Nucleus accumbens (tissue), 56 donors: ENCODE results near the gene CACNA2D2.

Experiments used
- DNase-seq, 56 donors: peaks; one replicate each; lab custom pipeline; 2025; lab: John Stamatoyannopoulos, UW

CACNA2D2 gene

DNA sequence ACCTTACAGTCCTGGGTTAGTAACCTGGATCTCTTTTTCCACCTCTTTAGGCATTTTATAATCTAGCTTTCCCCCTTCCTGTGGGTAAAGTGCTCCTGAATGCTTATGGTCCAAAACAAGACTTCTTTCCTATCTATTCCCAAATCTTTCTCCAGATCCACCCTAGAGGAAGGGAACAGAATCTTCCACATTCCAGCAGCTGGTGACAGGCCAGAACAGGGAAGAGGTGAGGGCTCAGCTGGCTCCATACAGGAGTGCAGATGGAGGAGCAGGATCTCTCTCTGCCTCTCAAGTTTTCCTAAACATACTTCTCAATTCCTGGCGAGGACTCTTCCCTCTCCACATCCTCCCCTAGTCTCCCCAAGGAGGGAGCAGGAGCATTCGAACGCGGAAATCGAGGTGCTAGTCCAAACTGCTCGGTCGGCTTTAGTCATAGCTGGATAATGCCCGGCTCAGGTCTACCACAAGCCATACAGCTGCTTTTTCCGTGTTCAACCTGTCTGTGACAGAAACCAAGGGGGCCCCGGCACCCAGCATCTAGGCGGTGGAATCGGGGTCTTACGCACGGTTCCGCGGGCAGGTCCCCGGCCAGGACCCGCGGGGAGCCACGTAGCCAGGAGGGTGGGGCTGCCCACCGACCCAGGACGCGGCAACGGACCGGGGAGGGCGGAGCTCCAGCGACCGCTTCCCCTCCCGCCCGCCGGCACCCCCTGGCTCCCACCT lies 166.8 kb downstream of the CACNA2D2 start:
- peak in 1 of 56 donors; percentile 57 for DNase-seq

DNA sequence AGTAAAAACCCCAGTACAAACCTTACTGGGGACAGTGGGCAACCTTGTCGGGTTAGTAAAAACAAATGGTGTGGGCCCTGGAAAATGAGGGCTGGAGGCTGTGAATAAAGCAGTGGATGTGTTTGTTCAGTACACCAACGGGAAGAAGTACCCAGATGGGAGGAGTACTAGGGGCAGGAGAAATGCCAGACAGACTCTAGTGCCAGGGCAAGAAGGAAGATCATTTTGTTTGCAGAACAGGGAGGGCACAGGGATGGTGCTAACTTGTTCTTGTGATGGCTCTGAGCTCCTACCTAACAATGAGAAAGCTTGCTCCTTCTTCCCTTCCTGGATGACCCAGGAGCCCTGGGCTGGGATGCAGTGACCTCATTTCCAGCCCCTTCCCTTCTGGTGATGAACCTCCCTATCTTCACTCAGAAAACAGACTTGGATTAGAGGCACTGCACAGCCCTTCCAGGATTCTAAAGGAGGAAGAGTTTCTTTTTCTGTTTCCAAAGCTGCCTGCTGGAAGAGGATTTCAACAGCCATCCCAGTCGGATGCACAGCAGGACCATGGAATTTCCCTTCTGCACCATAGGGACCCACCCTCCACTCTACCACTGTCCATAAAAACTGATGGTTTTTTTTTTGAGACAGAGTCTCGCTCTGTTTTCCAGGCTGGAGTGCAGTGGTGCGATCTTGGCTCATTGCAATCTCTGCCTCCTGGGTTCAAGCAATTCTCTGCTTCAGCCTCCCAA lies 168.9 kb downstream of the CACNA2D2 start:
- DNase-seq = no peak

DNA sequence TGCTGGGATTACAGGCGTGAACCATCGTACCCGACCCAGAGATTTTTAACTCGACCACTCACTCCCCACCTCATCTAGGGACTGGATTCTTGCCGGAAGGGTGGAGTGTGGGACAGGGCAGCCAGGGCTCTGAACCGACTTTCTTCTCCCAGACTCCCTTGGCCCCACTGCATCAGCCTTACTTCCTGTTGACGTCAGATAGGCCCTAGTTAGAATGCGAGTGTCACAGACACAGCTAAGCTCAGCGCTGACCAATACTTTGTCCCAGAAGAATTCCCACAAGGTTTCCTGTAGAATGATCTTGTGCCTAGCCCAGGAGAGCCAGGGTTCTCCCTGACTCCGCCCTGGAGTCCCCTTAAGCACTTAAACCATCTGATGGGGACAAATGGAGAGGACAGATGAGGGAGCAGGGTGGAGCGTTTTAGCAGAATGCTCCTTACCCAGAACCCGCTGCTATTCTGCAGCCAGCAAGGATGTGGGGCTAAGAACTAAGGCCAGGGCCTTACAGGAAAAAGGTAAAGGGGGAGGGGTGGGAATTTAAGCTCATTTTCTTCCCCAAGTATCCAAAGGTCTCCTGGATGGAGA lies 169.6 kb downstream of the CACNA2D2 start:
- DNase-seq = no peak

- no peak for DNase-seq
Observed at GRCh38 chr3:50331364-50331907, 172.0 kb downstream of the CACNA2D2 start.

GRCh38 chr3:50330330-50330729 lies 173.1 kb downstream of the CACNA2D2 start:
- DNase-seq = no peak

DNA sequence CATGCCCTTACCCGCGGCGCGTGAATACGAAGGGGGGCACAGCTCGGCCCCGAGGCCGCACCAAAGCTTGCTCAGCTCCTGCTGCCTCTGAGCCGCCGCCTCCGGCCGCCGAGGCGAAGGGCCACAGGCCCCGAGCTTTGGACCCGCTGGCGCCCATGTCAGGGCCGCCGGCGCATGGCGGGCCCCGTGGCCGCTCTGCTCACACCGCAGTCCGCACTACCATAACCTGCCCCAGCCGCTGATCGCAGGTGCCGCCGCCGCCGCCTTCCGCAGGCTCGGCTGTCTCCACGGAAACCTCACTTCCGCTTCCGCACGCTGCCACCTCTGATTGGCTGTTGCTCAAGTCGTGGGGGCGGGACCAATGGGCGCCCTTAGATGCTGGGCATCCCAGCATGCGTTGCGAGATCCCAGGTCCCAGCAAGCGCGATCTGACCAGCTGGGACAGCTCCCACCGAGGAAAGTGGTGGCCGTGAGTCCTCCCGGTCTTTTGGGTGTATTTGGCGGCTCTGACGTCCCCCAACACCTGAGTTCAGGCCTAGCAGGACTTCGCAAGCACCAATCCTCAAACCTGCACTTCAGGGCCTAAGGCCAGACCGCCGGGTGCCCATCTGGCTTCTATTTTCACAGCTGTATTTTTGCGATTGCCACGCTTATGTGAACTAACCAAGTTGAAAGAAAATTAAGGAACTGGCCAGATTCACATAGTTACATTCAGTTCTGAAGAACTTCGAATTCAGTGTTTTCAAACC lies 175.3 kb downstream of the CACNA2D2 start, which contains the start of gene TUSC2:
Gene TUSC2, minus strand, starts transcription at position 281 of the 749 bp plus-strand sequence. Its CDS starts 124 bp downstream, at position 157.
- DNase-seq = peak; percentile 69 to 99 (median 93)

- no peak for DNase-seq
Observed at GRCh38 chr3:50327129-50327528, 176.3 kb downstream of the CACNA2D2 start.

- no peak for DNase-seq
Observed at GRCh38 chr3:50326182-50326541, 177.3 kb downstream of the CACNA2D2 start.

- no peak for DNase-seq
Observed at GRCh38 chr3:50325497-50326181, 177.8 kb downstream of the CACNA2D2 start.

GRCh38 chr3:50325113-50325480 lies 178.3 kb downstream of the CACNA2D2 start:
- no peak for DNase-seq

GRCh38 chr3:50324351-50325112 lies 178.9 kb downstream of the CACNA2D2 start:
- peak in 42 of 56 donors; percentile 18 to 81 (median 44) for DNase-seq

DNA sequence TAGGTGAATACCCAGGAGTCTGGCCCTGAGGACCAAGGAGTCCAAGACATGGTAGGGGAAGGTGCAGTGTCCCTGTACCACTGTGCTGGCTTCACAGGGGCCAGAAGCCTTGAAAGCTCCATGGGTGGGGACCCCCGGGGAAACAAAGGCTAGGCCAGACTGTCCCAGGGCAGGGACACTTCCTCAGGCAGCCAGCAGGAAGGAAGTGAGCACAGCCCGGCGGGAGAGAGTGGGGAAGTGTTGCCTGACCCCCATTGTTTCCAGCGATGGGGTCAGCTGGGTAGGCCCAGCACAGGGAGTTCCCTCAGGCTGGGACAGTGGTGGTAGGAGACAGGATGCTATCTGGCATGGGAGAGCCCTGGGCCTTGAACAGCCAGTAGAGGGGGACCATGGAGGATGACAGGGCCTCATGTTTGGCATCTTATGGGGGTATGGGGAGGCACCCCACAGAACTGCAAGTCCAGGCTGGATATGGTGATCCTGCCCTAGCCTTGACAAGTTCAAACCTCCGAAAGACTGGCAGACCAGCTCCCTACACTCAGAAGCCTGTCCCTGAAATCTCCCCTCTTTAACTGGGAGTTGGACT lies 179.7 kb downstream of the CACNA2D2 start:
- no peak for DNase-seq

DNA sequence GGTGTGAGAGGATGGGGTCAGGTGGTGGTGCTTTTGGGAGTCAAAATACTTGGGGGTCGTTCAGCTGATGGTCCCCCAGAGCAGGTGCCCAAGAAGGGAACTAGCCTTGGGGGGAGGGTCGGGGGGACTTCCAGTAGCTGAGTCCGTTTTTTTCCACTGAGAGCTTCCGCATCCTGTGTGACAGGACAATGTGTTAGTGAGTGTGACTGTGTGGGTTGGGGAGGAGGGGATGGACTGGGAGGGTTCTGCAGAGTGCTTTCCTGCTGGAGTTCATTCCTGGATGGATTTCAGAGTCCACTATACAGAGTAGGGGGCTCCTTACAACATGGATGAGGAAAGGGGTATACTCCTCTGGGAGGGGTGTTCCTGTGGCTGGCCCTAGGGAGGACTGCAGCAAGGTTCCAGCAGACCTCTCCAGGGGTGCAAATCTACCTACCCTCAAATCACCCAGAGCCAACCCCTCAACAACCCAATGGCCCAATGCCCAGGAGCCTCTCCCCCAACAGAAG lies 180.3 kb downstream of the CACNA2D2 start:
- peak in 1 of 56 donors; percentile 27 for DNase-seq

DNA sequence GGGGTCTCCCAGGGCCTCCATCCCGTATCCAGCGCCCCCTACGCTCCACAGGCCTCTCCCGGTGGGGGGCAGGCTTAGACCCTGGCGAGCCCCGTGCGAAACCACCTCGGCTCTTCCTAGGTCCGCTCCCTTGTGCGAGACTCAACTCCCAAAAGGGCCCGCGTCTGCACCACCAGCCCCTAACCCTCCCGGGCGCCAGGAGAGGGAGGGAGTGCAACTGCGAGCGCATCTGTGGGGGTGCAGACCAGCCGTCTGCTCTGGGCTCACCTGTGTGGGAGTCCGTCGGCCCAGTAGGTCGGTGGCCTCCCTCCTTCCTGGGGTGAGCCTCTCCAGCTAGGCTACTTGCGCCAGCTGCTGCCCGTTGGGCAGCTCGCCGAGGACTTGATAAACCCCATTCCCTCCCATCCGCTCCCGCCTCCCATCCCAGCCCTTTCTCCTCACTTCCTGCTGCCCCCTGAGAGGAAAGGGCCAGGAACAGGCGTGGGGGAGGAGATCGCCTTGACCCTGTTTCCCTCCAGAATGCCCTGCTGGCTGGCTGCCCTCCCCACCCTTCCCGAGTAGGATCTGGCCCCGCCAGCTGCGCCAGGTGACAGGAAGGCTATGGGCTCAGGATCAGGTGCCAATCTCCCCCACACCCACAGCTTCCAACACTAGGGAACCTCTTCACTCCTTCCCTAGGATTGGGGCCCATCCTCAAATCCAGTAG lies 180.9 kb downstream of the CACNA2D2 start, which contains the start of gene HYAL2:
Gene HYAL2, minus strand, starts transcription at position 360 of the 706 bp plus-strand sequence. CDS start 2,256 bp downstream, outside the sequence.
- DNase-seq = no peak

DNA sequence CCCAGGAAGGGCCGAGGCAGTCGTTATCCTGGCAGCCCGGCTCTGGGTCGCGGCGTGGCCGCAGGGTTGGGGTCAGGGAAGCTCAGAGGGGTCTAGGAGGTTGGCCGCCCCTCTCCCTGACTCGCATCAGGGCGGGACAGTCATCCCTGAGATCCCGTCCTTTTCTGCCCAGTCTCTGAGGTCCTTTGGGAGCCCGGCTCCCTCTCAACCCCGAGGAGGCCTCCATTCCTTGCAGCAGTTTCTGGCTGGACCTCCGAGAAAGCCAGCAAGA lies 181.4 kb downstream of the CACNA2D2 start:
- DNase-seq = no peak

GRCh38 chr3:50321336-50322114 lies 181.9 kb downstream of the CACNA2D2 start:
- DNase-seq = peak in 55 of 56 donors; percentile 69 to 96 (median 89)

GRCh38 chr3:50320853-50321335 lies 182.5 kb downstream of the CACNA2D2 start:
- DNase-seq = peak in 54 of 56 donors; percentile 54 to 96 (median 86)
